ENCODE measurements around the gene MEG3.
A peak's percentile ranks its signal among the peaks of the same experiment; 100 is the strongest.

Gene MEG3

GRCh38 chr14:100867631-100868315, 41.9 kb downstream of the MEG3 start:
- no peak for DNase-seq

GRCh38 chr14:100868621-100869370, 42.9 kb downstream of the MEG3 start:
- DNase-seq = no peak

GRCh38 chr14:100871234-100872186, 45.6 kb downstream of the MEG3 start:
- DNase-seq = peak; percentile 45

GRCh38 chr14:100872259-100873095, 46.6 kb downstream of the MEG3 start:
- DNase-seq = no peak

- DNase-seq = no peak
Observed at GRCh38 chr14:100873096-100873482, 47.2 kb downstream of the MEG3 start.

- no peak for DNase-seq
Observed at GRCh38 chr14:100874051-100874410, 48.1 kb downstream of the MEG3 start.

GRCh38 chr14:100874411-100875091, 48.6 kb downstream of the MEG3 start:
- no peak for DNase-seq

- no peak for DNase-seq
Observed at GRCh38 chr14:100875126-100875525, 49.2 kb downstream of the MEG3 start.

GRCh38 chr14:100875861-100876590, 50.1 kb downstream of the MEG3 start:
- DNase-seq = no peak

GRCh38 chr14:100878271-100879146, 52.6 kb downstream of the MEG3 start:
- DNase-seq = no peak

- no peak for DNase-seq
Observed at GRCh38 chr14:100879194-100879593, 53.3 kb downstream of the MEG3 start.

- no peak for DNase-seq
Observed at GRCh38 chr14:100879782-100880181, 53.9 kb downstream of the MEG3 start.

GRCh38 chr14:100880271-100881101, 54.6 kb downstream of the MEG3 start:
- no peak for DNase-seq

GRCh38 chr14:100881211-100882025, 55.5 kb downstream of the MEG3 start:
- no peak for DNase-seq

- no peak for DNase-seq
Observed at GRCh38 chr14:100882026-100882967, 56.4 kb downstream of the MEG3 start.

GRCh38 chr14:100882991-100883788, 57.3 kb downstream of the MEG3 start:
- DNase-seq = no peak

Data from NCI-H226 (cell line).